GM19397 (cell line): ENCODE measurements around the gene DSG3.
"Not testable (repeated sequence)": the region's sequence is repeated elsewhere in the genome, so short reads cannot be mapped to it uniquely, and the experiment has no call there.

ENCODE experiments used
- ATAC-seq: cut with Tn5 transposase; IDR thresholded peaks from one replicate; pipeline ENCODE4 v1.9.1; 2021; ENCODE audit warnings: mild to moderate bottlenecking, moderate library complexity; ENCODE audit not compliant: unreplicated experiment

The DSG3 gene

GRCh38 chr18:31490387-31490786 is 42.8 kb downstream of the DSG3 start:
- ATAC-seq = peak; percentile 71

DNA sequence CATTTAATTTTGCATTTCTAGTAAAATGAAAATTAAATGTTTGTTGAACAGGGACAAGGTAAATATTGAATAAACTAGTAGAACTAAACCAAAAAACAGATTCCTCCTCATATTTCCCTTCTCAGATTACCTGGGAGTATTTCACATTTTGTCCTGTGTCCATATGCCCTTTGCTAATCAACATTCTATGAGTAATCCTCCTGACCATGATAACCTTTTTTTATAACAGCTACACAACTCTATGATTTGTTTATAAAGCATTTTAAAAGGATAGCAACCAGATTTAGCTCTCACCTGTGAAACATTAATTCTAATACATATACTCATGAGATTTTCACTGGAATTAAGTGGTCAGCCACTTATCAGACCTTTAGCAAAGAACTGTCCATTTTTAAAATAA is 43.3 kb downstream of the DSG3 start:
- no peak for ATAC-seq

DNA sequence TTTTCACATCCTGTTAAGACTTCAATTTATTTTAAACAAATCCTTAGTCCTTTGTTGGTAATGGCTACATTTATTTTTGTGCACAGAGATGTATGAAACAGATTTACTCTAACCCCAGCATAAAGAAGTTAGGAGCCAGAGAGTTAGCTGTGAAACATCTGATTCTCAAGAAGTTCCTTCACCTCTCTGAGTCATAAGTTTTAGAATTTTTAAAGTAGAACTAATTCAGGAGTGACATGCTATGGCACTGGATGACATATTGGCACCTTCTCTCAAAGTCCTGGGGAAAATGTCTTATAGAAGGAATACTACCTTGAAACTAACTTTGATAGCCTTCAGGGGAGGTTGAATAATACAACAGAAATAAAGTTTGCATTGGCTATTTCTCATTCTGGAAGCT is 44.0 kb downstream of the DSG3 start:
- no peak for ATAC-seq

- no peak for ATAC-seq
Observed at GRCh38 chr18:31492671-31493070, 45.1 kb downstream of the DSG3 start.

DNA sequence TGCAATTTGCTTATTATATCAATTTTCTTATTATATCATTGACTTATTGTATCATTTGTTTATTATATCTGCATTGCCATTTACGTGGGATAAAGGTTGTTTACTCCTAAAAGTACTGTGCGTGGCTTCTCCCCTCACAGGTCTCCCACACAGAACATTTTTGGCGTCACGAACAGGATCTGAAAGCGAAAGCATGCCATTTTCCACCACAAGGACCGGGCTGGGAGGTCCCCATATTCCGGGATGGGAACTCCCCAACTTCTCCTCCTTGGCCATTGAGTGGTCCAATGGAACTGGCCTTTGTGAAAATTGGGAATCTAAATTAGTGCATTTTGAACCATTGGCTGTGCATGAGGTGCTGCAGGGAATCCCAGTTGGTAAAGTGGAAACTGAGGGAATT is 45.6 kb downstream of the DSG3 start:
- no peak for ATAC-seq

DNA sequence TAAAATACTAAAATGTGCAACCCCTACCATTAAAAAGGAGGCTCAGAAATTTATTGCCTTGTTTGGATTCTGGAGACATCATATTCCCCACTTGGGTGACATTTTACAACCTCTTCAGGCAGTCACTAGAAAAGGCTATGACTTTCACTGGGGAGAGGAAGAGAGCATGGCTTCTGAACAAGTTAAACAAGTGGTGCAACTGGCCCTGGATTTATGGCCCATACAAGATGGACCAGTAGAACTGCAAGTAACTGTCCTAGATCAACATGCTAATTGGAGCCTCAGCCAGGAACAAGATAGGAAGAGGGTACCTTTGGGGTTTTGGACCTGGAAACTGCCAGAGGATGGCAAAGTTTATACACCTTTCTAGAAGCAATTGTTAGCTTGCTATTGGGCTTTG is 46.4 kb downstream of the DSG3 start:
- ATAC-seq = no peak

DNA sequence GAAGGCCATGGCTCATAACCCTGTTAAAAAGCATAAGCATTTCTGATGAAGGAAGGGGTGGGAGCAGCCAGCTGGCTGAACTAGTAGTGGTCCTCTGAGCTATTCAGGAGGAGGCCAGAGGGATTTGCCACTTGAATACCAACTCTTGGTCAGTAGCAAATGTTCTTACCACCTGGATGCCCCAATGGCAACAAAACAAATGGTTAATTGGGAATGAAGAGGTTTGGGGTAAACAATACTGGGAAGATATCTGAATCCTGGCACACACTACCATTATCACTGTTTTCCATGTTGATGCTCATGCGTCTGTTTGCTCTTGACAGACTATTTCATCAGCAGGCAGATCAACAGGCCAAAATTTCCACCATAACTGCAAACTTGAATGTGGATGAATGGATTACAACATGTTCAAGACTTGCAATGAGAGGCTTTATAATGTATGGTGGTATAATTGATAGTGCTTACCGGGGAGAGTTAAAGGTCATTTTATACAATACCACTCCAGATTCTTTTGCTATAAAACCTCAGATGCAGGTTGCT is 47.2 kb downstream of the DSG3 start:
- ATAC-seq = not testable (repeated sequence)

GRCh38 chr18:31497404-31497835 is 49.9 kb downstream of the DSG3 start:
- peak; percentile 19 for ATAC-seq

- ATAC-seq = peak; percentile 63
Observed at GRCh38 chr18:31497836-31498573, 50.5 kb downstream of the DSG3 start, which contains the start of gene DSG2. DSG2 (plus strand) TSS chr18:31498177; CDS start chr18:31498252, 75 bp downstream.

DNA sequence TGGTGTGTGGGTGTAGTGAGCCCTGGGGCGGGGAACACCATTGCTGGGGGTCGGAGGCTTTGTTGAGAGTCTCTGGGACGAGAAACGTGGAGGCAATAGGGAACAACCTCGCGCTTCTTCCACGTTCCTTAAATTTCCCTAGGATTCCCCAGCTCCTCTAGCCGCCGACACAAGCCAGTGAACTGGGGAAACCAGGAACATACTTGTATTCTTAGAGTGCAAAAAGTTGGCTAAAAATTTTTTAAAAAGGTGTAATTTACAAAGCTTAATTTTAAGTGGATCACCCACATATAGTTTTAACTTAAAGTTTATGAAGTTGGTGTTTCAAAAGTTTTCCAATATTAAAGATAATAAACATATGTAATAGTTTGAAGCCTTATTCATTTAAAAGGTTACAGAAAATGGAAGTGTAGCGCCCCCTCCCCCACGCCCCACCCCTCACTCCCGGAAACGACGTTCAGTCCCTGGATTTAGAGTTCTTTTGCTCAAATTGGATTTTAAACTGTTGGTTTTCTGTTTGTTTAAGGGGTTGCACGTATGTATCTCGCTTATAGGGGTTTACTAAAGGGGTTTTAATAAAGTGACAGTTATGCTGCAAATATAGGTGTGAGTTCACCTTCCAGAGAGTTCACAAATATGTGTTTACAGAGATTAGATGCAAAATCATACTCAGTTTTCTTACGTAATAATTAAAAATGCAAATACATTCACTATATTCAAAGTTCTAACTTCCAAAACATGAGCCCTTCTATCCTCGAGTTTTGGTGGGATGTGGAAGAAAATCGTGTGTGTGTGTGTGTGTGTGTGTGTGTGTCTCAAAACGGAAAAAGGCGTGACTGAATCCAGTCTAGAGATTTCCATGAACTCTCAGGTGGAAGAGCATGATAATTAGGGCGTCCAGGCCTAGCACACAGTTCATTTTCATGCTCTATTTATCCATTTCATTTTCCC is 51.3 kb downstream of the DSG3 start:
- peak; percentile 14 for ATAC-seq

DNA sequence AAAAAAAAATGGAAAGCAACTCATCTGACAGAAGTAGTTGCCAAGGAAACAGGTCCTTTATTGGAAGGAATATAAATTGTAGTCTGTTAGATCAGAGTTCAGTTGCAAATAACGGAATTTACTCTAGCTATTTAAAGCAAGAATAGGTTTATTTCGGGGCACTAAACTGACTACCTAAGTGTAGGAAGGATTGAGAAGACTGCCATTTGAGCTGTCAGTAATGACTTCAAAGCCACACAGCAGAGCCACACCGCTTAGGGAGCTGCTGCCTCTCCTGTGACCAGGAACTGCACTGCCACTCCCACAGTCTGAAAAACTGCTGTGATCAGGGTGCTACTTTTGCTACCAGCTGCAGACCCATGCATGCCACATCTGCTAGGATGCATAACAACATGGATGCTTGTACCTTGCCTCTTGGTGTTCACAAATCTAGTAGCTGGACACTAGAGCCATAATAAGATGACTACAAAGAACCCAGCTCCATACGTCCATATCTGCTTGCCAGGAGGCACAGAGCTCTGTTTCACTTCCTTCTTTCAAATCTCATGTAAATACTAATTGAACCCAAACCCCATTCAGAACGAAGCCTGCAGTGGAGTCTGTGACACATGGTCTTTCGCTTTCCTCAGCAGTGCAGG is 52.6 kb downstream of the DSG3 start:
- ATAC-seq = peak; percentile 72

- no peak for ATAC-seq
Observed at GRCh38 chr18:31503011-31503410, 55.5 kb downstream of the DSG3 start.

GRCh38 chr18:31504455-31505147 is 57.1 kb downstream of the DSG3 start:
- no peak for ATAC-seq

DNA sequence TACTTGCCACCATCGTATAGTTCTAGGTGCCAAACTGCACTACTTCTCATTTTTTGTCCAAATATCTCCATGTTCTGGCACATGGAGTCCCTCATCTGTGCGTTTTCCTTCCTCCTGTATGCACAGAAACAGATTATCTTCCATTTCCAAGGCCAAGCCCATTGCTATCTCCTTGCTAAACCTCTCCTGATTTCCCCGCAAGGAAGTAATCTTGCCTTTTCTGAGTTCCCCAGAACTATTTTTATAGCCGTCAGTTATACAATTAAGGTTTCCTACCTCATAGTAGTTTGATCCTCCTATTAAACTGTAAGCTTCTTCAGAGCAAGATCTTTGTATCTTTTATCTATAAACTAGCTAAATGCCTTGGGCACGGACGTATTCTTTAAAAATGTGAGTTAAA is 57.6 kb downstream of the DSG3 start:
- ATAC-seq = no peak

GRCh38 chr18:31506024-31506742 is 58.6 kb downstream of the DSG3 start:
- ATAC-seq = no peak

DNA sequence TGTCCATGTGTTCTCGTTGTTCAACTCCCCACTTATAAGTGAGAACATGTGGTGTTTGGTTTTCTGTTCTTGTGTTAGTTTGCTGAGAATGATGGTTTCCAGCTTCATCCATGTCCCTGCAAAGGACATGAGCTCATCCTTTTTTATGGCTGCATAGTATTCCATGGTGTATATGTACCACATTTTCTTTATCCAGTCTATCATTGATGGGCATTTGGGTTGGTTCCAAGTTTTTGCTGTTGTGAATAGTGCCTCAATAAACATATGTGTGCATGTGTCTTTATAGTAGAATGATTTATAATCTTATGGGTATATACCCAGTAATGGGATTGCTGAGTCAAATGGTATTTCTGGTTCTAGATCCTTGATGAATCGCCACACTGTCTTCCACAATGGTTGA is 59.6 kb downstream of the DSG3 start:
- not testable (repeated sequence) for ATAC-seq

DNA sequence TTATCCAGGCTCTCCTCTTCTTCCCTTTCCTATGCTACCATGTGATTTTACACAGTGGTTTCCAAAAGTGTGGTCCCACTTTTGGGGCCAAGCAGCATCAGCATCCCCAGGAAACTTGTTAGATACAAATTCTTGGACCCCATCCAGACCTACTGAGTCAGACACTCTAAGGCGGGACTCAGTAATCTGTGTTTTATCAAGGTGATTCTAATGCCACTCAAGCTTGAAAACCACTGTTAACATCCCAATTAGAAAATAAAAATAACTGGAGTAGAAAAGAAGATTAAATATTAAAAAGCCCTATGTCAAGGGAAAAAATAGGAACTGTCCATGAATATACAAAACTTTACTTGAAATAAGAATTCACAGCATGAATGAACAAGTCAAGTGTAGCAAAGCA is 61.2 kb downstream of the DSG3 start:
- ATAC-seq = no peak

DNA sequence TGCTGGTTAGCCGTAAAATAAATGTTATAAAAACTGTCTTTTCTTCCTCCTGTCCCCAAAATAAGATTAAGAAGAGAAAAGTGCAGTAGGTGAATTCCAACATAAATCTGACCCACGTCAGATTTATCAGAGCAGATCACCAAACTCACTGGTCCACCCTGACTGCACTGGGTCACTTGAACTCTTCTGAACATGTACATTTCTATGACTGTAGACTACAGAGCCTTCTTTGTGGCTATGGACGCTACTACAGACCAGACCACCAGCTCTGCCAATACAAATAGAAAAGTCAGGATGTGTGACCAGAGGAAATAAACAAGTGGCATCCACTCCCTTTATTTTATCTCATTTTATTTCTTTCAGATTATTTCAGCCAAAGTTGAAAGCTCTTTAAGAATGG is 62.0 kb downstream of the DSG3 start:
- no peak for ATAC-seq

- ATAC-seq = no peak
Observed at GRCh38 chr18:31510319-31510718, 62.8 kb downstream of the DSG3 start.

- peak; percentile 44 for ATAC-seq
Observed at GRCh38 chr18:31511098-31511497, 63.6 kb downstream of the DSG3 start.
